ENCODE measurements around the gene TMA7. TPM values are rescaled to one million over a fixed set of nuclear protein-coding genes. Genes with fewer than 3 reads are reported as not detected.

Gene TMA7
- total and polyA plus RNA-seq, 2 of the 13 experiments (the other 11 are each of a cell fraction or from before 2014, with no cell fraction given): 100 to 486 TPM

DNA sequence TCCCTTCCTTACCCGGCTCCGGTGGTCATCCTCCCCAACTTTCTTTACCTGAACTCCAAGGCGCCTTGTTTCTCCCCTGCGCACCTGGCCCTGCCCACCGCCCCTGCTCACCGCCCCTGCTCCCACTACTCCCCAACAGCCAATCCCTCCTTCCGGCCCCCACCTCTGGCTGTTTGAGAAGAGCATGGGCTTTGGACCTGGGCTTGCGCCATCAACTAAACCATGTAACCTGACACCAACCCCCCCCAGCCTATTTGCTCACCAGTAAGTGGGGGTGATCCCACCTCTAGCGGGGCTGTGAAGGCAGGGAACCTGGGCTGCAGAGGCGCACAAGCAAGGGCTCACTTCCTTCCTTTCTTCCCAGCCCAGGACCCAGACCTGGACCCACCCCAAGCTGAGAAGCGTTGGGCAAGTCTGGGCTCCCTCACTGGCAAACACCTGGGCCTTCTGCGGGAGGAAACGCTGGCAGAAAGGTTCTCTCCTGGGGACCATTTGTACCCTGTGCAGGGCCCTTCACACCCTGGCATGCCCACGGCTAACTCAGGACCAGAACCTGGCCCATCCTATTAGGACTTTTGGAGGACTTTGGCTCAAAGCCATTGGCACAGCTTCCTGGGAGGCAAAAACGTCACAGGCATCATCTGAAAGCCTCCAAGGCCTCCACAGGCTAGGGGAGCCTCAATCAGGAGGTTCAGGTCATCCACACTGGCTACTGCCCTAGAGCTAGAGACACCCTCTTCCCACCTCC is 9.9 kb upstream of the TMA7 start, which contains the start of gene PLXNB1 (continued):
- no peak for TF ChIP-seq NFIB (CRISPR knock-in tag; IDR thresholded peaks at IDR 0.05; ENCODE audit: borderline replicate concordance)
- TF ChIP-seq ZNF230 (CRISPR knock-in tag; IDR thresholded peaks at IDR 0.05): peak; percentile 64; the same call in 1 of the 2 replicates
- no peak for TF ChIP-seq ZNF296 (CRISPR knock-in tag; conservative IDR thresholded peaks at IDR 0.05)
- no peak for TF ChIP-seq ZFP41 (CRISPR knock-in tag; IDR thresholded peaks at IDR 0.05; ENCODE audit: borderline replicate concordance)
- TF ChIP-seq MIER2 (CRISPR knock-in tag; IDR thresholded peaks at IDR 0.05): no peak
- peak; percentile 84 for TF ChIP-seq ISL2 (CRISPR knock-in tag; IDR thresholded peaks at IDR 0.05)
- TF ChIP-seq ZNF432 (CRISPR knock-in tag; IDR thresholded peaks at IDR 0.05; ENCODE audit: borderline replicate concordance): no peak
- TF ChIP-seq ZNF781 (CRISPR knock-in tag; IDR thresholded peaks at IDR 0.05; ENCODE audit: borderline replicate concordance, not compliant biosample characterization): peak; percentile 95
- peak; percentile 83 for TF ChIP-seq HDAC2 (CRISPR knock-in tag; IDR thresholded peaks at IDR 0.05)
- peak; percentile 82 for TF ChIP-seq THAP11 (CRISPR knock-in tag; IDR thresholded peaks at IDR 0.05)
- TF ChIP-seq HDAC1 (CRISPR knock-in tag; IDR thresholded peaks at IDR 0.05): peak; percentile 96
- TF ChIP-seq ZSCAN31 (CRISPR knock-in tag; IDR thresholded peaks at IDR 0.05; ENCODE audit: low read depth): peak; percentile 72
- TF ChIP-seq WIZ (CRISPR knock-in tag; IDR thresholded peaks at IDR 0.05): no peak
- peak; percentile 67 for TF ChIP-seq PHF8 (CRISPR knock-in tag; IDR thresholded peaks at IDR 0.05)
- no peak for TF ChIP-seq PHB2 (IDR thresholded peaks at IDR 0.05; ENCODE audit: partially characterized antibody)
- peak; percentile 98 for TF ChIP-seq ZNF350 (CRISPR knock-in tag; IDR thresholded peaks at IDR 0.05; ENCODE audit: borderline replicate concordance, low read depth)
- TF ChIP-seq U2AF2 (IDR thresholded peaks at IDR 0.05; ENCODE audit: low read depth, low read length): no peak
- TF ChIP-seq FOXK2 (IDR thresholded peaks at IDR 0.05): peak; percentile 63; the same call in 1 of the 2 replicates
- peak; percentile 70 for TF ChIP-seq ATF7-NPFF (CRISPR knock-in tag; IDR thresholded peaks at IDR 0.05; ENCODE audit: low read depth)
- peak; percentile 58; the same call in 1 of the 2 replicates for TF ChIP-seq ZFY (CRISPR knock-in tag; IDR thresholded peaks at IDR 0.05)
- TF ChIP-seq, protein P1, sequence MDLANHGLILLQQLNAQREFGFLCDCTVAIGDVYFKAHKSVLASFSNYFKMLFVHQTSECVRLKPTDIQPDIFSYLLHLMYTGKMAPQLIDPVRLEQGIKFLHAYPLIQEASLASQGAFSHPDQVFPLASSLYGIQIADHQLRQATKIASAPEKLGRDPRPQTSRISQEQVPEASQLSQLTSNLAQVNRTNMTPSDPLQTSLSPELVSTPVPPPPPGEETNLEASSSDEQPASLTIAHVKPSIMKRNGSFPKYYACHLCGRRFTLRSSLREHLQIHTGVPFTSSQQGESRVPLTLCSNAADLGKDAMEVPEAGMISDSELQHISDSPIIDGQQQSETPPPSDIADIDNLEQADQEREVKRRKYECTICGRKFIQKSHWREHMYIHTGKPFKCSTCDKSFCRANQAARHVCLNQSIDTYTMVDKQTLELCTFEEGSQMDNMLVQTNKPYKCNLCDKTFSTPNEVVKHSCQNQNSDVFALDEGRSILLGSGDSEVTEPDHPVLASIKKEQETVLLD (CRISPR knock-in tag; IDR thresholded peaks at IDR 0.05; ENCODE audit: low read depth): no peak
- TF ChIP-seq NAIF1 (CRISPR knock-in tag; IDR thresholded peaks at IDR 0.05; ENCODE audit: borderline replicate concordance): no peak; the same call in 1 of the 2 replicates
- peak; percentile 84; the same call in 1 of the 2 replicates for TF ChIP-seq ZIK1 (CRISPR knock-in tag; IDR thresholded peaks at IDR 0.05; ENCODE audit: borderline replicate concordance, low read depth)
- TF ChIP-seq, protein P2, sequence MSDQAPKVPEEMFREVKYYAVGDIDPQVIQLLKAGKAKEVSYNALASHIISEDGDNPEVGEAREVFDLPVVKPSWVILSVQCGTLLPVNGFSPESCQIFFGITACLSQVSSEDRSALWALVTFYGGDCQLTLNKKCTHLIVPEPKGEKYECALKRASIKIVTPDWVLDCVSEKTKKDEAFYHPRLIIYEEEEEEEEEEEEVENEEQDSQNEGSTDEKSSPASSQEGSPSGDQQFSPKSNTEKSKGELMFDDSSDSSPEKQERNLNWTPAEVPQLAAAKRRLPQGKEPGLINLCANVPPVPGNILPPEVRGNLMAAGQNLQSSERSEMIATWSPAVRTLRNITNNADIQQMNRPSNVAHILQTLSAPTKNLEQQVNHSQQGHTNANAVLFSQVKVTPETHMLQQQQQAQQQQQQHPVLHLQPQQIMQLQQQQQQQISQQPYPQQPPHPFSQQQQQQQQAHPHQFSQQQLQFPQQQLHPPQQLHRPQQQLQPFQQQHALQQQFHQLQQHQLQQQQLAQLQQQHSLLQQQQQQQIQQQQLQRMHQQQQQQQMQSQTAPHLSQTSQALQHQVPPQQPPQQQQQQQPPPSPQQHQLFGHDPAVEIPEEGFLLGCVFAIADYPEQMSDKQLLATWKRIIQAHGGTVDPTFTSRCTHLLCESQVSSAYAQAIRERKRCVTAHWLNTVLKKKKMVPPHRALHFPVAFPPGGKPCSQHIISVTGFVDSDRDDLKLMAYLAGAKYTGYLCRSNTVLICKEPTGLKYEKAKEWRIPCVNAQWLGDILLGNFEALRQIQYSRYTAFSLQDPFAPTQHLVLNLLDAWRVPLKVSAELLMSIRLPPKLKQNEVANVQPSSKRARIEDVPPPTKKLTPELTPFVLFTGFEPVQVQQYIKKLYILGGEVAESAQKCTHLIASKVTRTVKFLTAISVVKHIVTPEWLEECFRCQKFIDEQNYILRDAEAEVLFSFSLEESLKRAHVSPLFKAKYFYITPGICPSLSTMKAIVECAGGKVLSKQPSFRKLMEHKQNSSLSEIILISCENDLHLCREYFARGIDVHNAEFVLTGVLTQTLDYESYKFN (CRISPR knock-in tag; conservative IDR thresholded peaks at IDR 0.05): peak; percentile 100
- no peak; the same call in none of the 2 replicates for TF ChIP-seq ZNF143 (CRISPR knock-in tag; IDR thresholded peaks at IDR 0.05)
- no peak for TF ChIP-seq ZSCAN30 (CRISPR knock-in tag; IDR thresholded peaks at IDR 0.05)
- no peak for TF ChIP-seq SMYD3 (CRISPR knock-in tag; IDR thresholded peaks at IDR 0.05)
- peak; percentile 66; the same call in 1 of the 2 replicates for TF ChIP-seq ZNF343 (CRISPR knock-in tag; IDR thresholded peaks at IDR 0.05)
